GM20000 (cell line): ENCODE results near the gene CACHD1.
"Not testable (repeated sequence)": the region's sequence is repeated elsewhere in the genome, so short reads cannot be mapped to it uniquely, and the experiment has no call there.

ENCODE experiments used
- DNase-seq: peaks from one replicate; pipeline ENCODE4 v3.0.0; 2012; ENCODE audit warnings: low spot score
- CTCF ChIP-seq: IDR thresholded peaks from 2 replicates; pipeline ENCODE4 v1.5.1; 2012; ENCODE audit warnings: mild to moderate bottlenecking, control low read depth; ENCODE audit errors: extremely low read depth, missing control alignments

CACHD1 gene

GRCh38 chr1:64721576-64722145 is 251.7 kb downstream of the CACHD1 start:
- no peak for TF ChIP-seq CTCF
- no peak for DNase-seq

- DNase-seq = no peak
- no peak for TF ChIP-seq CTCF
Observed at GRCh38 chr1:64727861-64728260, 257.9 kb downstream of the CACHD1 start.

- no peak for TF ChIP-seq CTCF
- no peak for DNase-seq
Observed at GRCh38 chr1:64733581-64734286, 263.8 kb downstream of the CACHD1 start.

GRCh38 chr1:64734287-64734652 is 264.3 kb downstream of the CACHD1 start:
- no peak for DNase-seq
- no peak for TF ChIP-seq CTCF

GRCh38 chr1:64740687-64741086 is 270.8 kb downstream of the CACHD1 start:
- not testable (repeated sequence) for DNase-seq
